ENCODE data around the gene CHPT1.
"Not testable (repeated sequence)": the region's sequence is repeated elsewhere in the genome, so short reads cannot be mapped to it uniquely, and the experiment has no call there.

Gene CHPT1

DNA sequence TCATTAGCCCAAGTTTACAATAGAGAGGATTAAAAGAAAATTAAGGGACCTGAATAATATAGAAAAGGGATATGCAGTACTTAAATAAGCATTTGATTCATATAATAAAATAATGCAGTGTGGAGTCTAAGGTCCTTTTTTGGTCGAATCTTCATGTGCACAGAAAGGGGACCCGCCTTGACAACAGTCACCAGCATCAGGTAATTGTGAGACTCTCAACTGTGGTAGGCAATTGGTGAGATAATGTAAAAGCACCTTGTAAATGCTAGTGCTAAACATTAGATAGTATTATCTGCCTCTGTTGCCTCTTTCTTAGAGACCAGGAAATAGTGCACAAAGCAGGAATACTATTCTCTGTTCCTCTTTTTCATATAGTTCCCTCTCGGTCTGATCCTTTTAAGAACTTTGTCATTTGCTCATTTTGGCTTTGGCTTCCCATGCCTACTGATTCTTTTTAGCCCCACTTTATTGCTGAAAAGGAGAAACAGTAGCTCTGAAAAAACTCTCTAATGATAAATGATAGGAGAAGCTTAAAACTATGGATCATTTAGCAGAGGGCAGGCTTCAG is 17.5 kb downstream of the CHPT1 start:
- Histone ChIP-seq H3K9me3 (ENCODE audit: control insufficient read depth in 5 of 5, low read length in 5 of 5) (no peaks in the 10 kb centered on the region), H3K9ac (ENCODE audit: low read length in 5 of 5) (peak overlapping the region in 1 of 5 donors; percentile 35), H3K4me1 (ENCODE audit: control insufficient read depth in 5 of 5, insufficient read depth in 5 of 5, low read length in 5 of 5) (peaks cover 4 to 34% (median 28%) of the 10 kb centered on the region in 5 donors), H3K36me3 (ENCODE audit: control insufficient read depth in 5 of 5, insufficient read depth in 5 of 5, low read length in 5 of 5) (peaks cover 0 to 2% (median 0%) of the 10 kb centered on the region in 5 donors), H3K27me3 (ENCODE audit: control insufficient read depth in 5 of 5, insufficient read depth in 4 of 5, low read length in 5 of 5) (no peaks in the 10 kb centered on the region), H3K4me3 (ENCODE audit: low read depth in 1 of 5, low read length in 5 of 5) (no peak overlapping the region), H3K27ac (ENCODE audit: low read depth, low read length) (peak overlapping the region; percentile 45)

DNA sequence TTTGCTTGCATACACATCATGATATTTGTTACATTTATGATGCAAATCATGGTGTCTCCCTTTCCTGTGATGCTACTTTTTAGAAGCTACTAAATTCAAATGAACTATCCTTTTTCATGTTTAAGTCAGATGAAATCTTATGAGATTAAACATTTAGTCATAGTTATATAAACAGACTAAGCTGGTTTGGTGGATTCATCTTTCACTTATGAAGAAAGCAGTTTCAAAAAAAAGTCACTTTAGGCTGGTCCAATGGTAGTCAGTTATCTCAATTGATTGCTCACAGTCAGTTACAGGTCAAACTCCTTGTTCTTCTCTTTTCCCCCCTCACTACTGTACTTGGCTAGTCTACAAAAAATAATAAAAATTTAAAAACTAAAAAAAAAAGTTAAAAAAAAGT is 22.1 kb downstream of the CHPT1 start:
- Histone ChIP-seq H3K4me1 (ENCODE audit: control insufficient read depth in 5 of 5, insufficient read depth in 5 of 5, low read length in 5 of 5) (peaks cover 0 to 20% (median 12%) of the 10 kb centered on the region in 5 donors), H3K9ac (ENCODE audit: low read length in 5 of 5) (no peak overlapping the region), H3K9me3 (ENCODE audit: control insufficient read depth in 5 of 5, low read length in 5 of 5) (no peaks in the 10 kb centered on the region), H3K27ac (ENCODE audit: low read depth, low read length) (no peak overlapping the region), H3K4me3 (ENCODE audit: low read depth in 1 of 5, low read length in 5 of 5) (no peak overlapping the region), H3K36me3 (ENCODE audit: control insufficient read depth in 5 of 5, insufficient read depth in 5 of 5, low read length in 5 of 5) (peaks cover 4 to 15% (median 6%) of the 10 kb centered on the region in 5 donors), H3K27me3 (ENCODE audit: control insufficient read depth in 5 of 5, insufficient read depth in 4 of 5, low read length in 5 of 5) (no peaks in the 10 kb centered on the region)

DNA sequence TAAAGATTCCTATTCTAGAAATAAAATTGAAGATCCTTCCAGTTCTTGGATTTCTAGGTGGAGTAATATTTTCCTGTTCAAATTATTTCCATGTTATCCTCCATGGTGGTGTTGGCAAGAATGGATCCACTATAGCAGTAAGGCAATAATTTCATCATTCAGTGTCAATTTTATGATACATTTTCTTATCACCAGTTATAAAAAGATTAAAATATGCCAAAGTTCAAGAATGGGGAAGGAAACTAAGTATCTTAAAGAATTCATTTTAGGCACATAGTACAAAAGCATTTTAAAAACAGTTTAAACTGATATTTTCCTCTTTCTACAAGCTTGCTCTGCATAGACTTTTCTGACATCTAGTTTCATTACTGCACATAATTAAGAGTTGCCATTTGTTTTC is 22.7 kb downstream of the CHPT1 start:
- no peaks in the 10 kb centered on the region for H3K9me3 ChIP-seq (ENCODE audit: control insufficient read depth in 5 of 5, low read length in 5 of 5)
- no peak overlapping the region for H3K4me3 ChIP-seq (ENCODE audit: low read depth in 1 of 5, low read length in 5 of 5)
- no peak overlapping the region for H3K9ac ChIP-seq (ENCODE audit: low read length in 5 of 5)
- H3K36me3 ChIP-seq (ENCODE audit: control insufficient read depth in 5 of 5, insufficient read depth in 5 of 5, low read length in 5 of 5): peaks cover 4 to 17% (median 7%) of the 10 kb centered on the region in 5 donors
- H3K4me1 ChIP-seq (ENCODE audit: control insufficient read depth in 5 of 5, insufficient read depth in 5 of 5, low read length in 5 of 5): peaks cover 0 to 15% (median 8%) of the 10 kb centered on the region in 5 donors
- H3K27me3 ChIP-seq (ENCODE audit: control insufficient read depth in 5 of 5, insufficient read depth in 4 of 5, low read length in 5 of 5): no peaks in the 10 kb centered on the region
- H3K27ac ChIP-seq (ENCODE audit: low read depth, low read length): no peak overlapping the region

DNA sequence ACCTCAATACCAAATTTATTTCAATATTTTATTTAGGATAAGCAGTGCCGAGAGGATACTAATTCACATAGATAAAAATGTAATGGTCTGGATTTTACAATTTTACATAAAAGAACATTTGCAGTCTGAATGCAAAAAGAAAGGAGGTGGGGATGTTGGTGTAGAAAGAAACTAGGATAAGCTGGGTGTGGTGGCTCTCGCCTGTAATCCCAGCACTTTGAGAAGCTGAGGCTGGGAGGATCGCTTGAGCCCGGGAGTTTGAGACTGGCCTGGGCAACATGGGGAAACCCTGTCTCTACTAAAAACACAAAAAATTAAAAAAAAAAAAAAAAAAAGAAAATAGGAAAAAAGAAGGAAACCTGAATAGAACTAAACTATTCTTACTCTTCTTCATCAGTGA is 25.0 kb downstream of the CHPT1 start:
- Histone ChIP-seq H3K9ac (ENCODE audit: low read length in 5 of 5) (no peak overlapping the region), H3K27me3 (ENCODE audit: control insufficient read depth in 5 of 5, insufficient read depth in 4 of 5, low read length in 5 of 5) (no peaks in the 10 kb centered on the region), H3K4me1 (ENCODE audit: control insufficient read depth in 5 of 5, insufficient read depth in 5 of 5, low read length in 5 of 5) (peaks cover 0 to 6% (median 0%) of the 10 kb centered on the region in 5 donors), H3K4me3 (ENCODE audit: low read depth in 1 of 5, low read length in 5 of 5) (no peak overlapping the region), H3K9me3 (ENCODE audit: control insufficient read depth in 5 of 5, low read length in 5 of 5) (no peaks in the 10 kb centered on the region), H3K36me3 (ENCODE audit: control insufficient read depth in 5 of 5, insufficient read depth in 5 of 5, low read length in 5 of 5) (peaks cover 4 to 28% (median 20%) of the 10 kb centered on the region in 5 donors), H3K27ac (ENCODE audit: low read depth, low read length) (no peak overlapping the region)

DNA sequence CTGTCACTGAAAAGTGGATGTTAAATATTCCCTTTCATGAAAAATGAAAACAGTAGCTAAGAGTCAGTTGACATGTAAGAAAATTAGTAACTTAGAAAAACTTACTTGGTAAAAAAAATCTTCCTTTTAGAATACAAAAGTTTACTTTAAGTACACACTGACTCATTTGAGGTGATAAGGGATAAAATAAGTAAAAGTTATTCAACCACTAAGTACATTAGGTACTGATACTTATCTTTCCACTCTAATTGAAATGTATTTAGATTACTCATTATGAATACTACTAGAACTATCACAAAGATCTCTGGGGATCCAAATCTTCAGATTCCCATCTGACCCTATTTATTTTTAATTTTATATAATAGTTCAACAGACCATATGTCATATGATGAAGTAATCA is 29.7 kb downstream of the CHPT1 start:
- Histone ChIP-seq H3K9me3 (ENCODE audit: control insufficient read depth in 5 of 5, low read length in 5 of 5) (no peaks in the 10 kb centered on the region), H3K27ac (ENCODE audit: low read depth, low read length) (no peak overlapping the region), H3K9ac (ENCODE audit: low read length in 5 of 5) (no peak overlapping the region), H3K27me3 (ENCODE audit: control insufficient read depth in 5 of 5, insufficient read depth in 4 of 5, low read length in 5 of 5) (no peaks in the 10 kb centered on the region), H3K36me3 (ENCODE audit: control insufficient read depth in 5 of 5, insufficient read depth in 5 of 5, low read length in 5 of 5) (peaks cover 8 to 35% (median 28%) of the 10 kb centered on the region in 5 donors), H3K4me1 (ENCODE audit: control insufficient read depth in 5 of 5, insufficient read depth in 5 of 5, low read length in 5 of 5) (no peaks in the 10 kb centered on the region), H3K4me3 (ENCODE audit: low read depth in 1 of 5, low read length in 5 of 5) (no peak overlapping the region)

DNA sequence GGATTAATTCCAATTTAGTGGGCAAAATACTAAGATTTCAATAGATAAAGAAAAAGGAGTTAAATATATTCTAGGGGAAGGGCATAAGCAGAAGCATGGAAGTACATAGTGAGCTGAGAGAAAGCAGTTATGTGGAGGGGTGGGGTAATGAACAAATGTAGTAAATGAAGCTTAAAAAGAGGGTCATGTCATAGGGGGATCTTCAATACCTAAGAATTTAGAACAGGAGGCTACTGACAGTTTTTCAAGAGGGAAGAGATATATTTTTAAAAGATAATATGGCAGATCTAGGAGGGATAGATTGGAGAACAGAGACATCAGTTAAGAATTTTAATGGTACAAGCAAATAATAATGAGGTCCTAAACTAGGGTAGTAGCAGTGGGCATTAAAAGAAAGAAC is 32.4 kb downstream of the CHPT1 start:
- Histone ChIP-seq H3K9ac (ENCODE audit: low read length in 5 of 5) (no peak overlapping the region), H3K4me1 (ENCODE audit: control insufficient read depth in 5 of 5, insufficient read depth in 5 of 5, low read length in 5 of 5) (no peaks in the 10 kb centered on the region), H3K27me3 (ENCODE audit: control insufficient read depth in 5 of 5, insufficient read depth in 4 of 5, low read length in 5 of 5) (no peaks in the 10 kb centered on the region), H3K27ac (ENCODE audit: low read depth, low read length) (no peak overlapping the region), H3K9me3 (ENCODE audit: control insufficient read depth in 5 of 5, low read length in 5 of 5) (no peaks in the 10 kb centered on the region), H3K4me3 (ENCODE audit: low read depth in 1 of 5, low read length in 5 of 5) (no peak overlapping the region), H3K36me3 (ENCODE audit: control insufficient read depth in 5 of 5, insufficient read depth in 5 of 5, low read length in 5 of 5) (peaks cover 9 to 31% (median 23%) of the 10 kb centered on the region in 5 donors)

DNA sequence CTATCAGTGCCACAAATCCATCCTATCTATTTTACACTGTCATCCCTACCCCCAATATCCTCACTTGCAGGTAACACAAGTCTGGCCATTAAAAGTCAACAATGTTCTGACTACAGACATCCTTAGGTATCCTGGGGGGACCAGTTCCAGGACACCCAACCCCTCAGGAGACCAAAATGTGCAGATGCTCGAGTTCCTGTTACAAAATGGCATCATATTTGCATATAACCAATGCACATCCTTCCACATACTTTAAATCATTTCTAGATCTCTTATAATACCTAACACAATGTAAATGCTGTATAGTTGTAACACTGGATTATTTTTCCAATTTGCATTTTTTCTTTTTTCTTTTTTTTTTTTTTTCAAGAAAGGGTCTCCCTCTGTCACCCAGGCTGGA is 34.9 kb downstream of the CHPT1 start:
- no peak overlapping the region for H3K9ac ChIP-seq (ENCODE audit: low read length in 5 of 5)
- no peaks in the 10 kb centered on the region for H3K9me3 ChIP-seq (ENCODE audit: control insufficient read depth in 5 of 5, low read length in 5 of 5)
- peaks cover 9 to 18% (median 15%) of the 10 kb centered on the region in 5 donors for H3K36me3 ChIP-seq (ENCODE audit: control insufficient read depth in 5 of 5, insufficient read depth in 5 of 5, low read length in 5 of 5)
- H3K27me3 ChIP-seq (ENCODE audit: control insufficient read depth in 5 of 5, insufficient read depth in 4 of 5, low read length in 5 of 5): no peaks in the 10 kb centered on the region
- no peak overlapping the region for H3K27ac ChIP-seq (ENCODE audit: low read depth, low read length)
- H3K4me1 ChIP-seq (ENCODE audit: control insufficient read depth in 5 of 5, insufficient read depth in 5 of 5, low read length in 5 of 5): no peaks in the 10 kb centered on the region
- no peak overlapping the region for H3K4me3 ChIP-seq (ENCODE audit: low read depth in 1 of 5, low read length in 5 of 5)

DNA sequence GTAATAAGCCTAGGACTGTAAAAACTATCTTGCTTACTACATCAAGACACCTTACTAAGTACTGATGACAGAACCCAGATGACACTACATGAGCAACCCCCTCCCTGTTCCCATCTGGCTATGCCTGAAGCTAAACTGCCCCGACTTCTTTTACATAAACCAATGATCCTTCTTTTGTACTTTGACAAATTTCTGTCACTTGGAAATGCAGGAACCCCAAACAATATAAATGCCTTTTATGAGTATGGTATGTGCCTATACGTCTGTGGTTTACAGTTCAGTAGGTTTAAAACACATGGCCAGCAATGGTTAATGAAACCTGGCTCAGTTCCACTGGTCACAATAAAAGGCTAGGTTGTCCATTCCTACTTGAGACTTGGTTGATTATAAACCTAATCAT is 35.7 kb downstream of the CHPT1 start:
- H3K4me3 ChIP-seq (ENCODE audit: low read depth in 1 of 5, low read length in 5 of 5): no peak overlapping the region
- H3K4me1 ChIP-seq (ENCODE audit: control insufficient read depth in 5 of 5, insufficient read depth in 5 of 5, low read length in 5 of 5): no peaks in the 10 kb centered on the region
- H3K9ac ChIP-seq (ENCODE audit: low read length in 5 of 5): no peak overlapping the region
- no peaks in the 10 kb centered on the region for H3K27me3 ChIP-seq (ENCODE audit: control insufficient read depth in 5 of 5, insufficient read depth in 4 of 5, low read length in 5 of 5)
- peaks cover 8 to 22% (median 18%) of the 10 kb centered on the region in 5 donors for H3K36me3 ChIP-seq (ENCODE audit: control insufficient read depth in 5 of 5, insufficient read depth in 5 of 5, low read length in 5 of 5)
- H3K9me3 ChIP-seq (ENCODE audit: control insufficient read depth in 5 of 5, low read length in 5 of 5): no peaks in the 10 kb centered on the region
- H3K27ac ChIP-seq (ENCODE audit: low read depth, low read length): no peak overlapping the region

DNA sequence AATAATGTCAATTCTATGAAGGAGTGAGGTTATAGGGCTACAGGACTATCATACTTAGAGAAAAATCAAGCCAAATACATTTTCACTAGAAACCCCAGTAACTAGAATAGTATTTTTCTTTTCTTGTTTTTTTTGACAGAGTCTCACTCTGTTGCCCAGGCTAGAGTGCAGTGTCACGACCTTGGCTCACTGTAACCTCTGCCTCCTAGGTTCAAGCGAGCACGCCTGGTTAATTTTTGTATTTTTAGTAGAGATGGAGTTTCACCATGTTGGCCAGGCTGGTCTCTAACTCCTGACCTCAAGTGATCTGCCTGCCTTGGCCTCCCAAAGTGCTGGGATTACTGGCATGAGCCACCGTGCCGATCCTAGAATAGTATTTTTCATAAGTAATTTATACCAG is 37.0 kb downstream of the CHPT1 start:
- H3K27ac ChIP-seq (ENCODE audit: low read depth, low read length); H3K9me3 ChIP-seq (ENCODE audit: control insufficient read depth in 5 of 5, low read length in 5 of 5); H3K27me3 ChIP-seq (ENCODE audit: control insufficient read depth in 5 of 5, insufficient read depth in 4 of 5, low read length in 5 of 5); H3K4me3 ChIP-seq (ENCODE audit: low read depth in 1 of 5, low read length in 5 of 5); H3K9ac ChIP-seq (ENCODE audit: low read length in 5 of 5); H3K4me1 ChIP-seq (ENCODE audit: control insufficient read depth in 5 of 5, insufficient read depth in 5 of 5, low read length in 5 of 5): not testable (repeated sequence)
- H3K36me3 ChIP-seq (ENCODE audit: control insufficient read depth in 5 of 5, insufficient read depth in 5 of 5, low read length in 5 of 5): peaks cover 13 to 30% (median 18%) of the 10 kb centered on the region in 5 donors

DNA sequence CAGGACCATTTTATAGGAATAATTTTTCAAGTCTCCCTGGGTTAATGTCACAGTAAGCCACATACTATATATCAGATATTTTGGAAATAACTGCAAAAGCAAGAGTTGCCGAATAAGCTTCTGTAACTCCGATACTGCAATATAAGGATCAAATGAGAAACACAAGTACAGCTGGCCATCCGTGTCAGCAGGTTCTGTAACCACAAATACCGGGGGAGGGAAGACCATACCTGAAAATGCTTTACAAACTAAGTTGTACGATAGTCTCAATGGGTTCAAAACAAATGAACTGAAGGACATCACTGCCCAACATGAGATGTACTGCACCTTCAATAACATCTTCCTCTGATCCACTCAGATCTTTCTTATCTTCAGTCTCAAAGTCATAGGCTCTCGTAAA is 40.0 kb downstream of the CHPT1 start:
- Histone ChIP-seq H3K9me3 (ENCODE audit: control insufficient read depth in 5 of 5, low read length in 5 of 5) (no peaks in the 10 kb centered on the region), H3K4me1 (ENCODE audit: control insufficient read depth in 5 of 5, insufficient read depth in 5 of 5, low read length in 5 of 5) (peaks cover 0 to 2% (median 0%) of the 10 kb centered on the region in 5 donors), H3K9ac (ENCODE audit: low read length in 5 of 5) (no peak overlapping the region), H3K27me3 (ENCODE audit: control insufficient read depth in 5 of 5, insufficient read depth in 4 of 5, low read length in 5 of 5) (no peaks in the 10 kb centered on the region), H3K4me3 (ENCODE audit: low read depth in 1 of 5, low read length in 5 of 5) (no peak overlapping the region), H3K36me3 (ENCODE audit: control insufficient read depth in 5 of 5, insufficient read depth in 5 of 5, low read length in 5 of 5) (peaks cover 13 to 28% (median 20%) of the 10 kb centered on the region in 5 donors), H3K27ac (ENCODE audit: low read depth, low read length) (no peak overlapping the region)
